DOHH2 (cell line): ENCODE measurements around the gene RAPGEF1.

Experiments used
- EZH2phosphoT487 ChIP-seq: fragments of 200-600 bp; sonication (generic); IDR thresholded peaks from 2 replicates; pipeline ENCODE4 v1.6.1; 2017; ENCODE audit warnings: borderline replicate concordance, mild to moderate bottlenecking, antibody characterized with exemption, low read length, moderate library complexity, mixed read lengths
- TF ChIP-seq, protein P1 (sequence below): fragments of 200-600 bp; sonication (generic); IDR thresholded peaks from one replicate; pipeline ENCODE4 v1.5.1; 2014; ENCODE audit warnings: antibody characterized with exemption, mild to moderate bottlenecking, low read depth, low read length; ENCODE audit not compliant: poor library complexity, severe bottlenecking

GRCh38 chr9:131529597-131530545 lies 210.0 kb downstream of the RAPGEF1 start:
- TF ChIP-seq, protein P1, sequence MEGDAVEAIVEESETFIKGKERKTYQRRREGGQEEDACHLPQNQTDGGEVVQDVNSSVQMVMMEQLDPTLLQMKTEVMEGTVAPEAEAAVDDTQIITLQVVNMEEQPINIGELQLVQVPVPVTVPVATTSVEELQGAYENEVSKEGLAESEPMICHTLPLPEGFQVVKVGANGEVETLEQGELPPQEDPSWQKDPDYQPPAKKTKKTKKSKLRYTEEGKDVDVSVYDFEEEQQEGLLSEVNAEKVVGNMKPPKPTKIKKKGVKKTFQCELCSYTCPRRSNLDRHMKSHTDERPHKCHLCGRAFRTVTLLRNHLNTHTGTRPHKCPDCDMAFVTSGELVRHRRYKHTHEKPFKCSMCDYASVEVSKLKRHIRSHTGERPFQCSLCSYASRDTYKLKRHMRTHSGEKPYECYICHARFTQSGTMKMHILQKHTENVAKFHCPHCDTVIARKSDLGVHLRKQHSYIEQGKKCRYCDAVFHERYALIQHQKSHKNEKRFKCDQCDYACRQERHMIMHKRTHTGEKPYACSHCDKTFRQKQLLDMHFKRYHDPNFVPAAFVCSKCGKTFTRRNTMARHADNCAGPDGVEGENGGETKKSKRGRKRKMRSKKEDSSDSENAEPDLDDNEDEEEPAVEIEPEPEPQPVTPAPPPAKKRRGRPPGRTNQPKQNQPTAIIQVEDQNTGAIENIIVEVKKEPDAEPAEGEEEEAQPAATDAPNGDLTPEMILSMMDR = no peak
- TF ChIP-seq EZH2phosphoT487 = no peak
